Forelimb muscle (tissue), 1 donor: ENCODE data around the gene ARL4D. TPM values are rescaled to one million over a fixed set of nuclear protein-coding genes. Genes with fewer than 3 reads are reported as not detected.
A peak's percentile ranks its signal among the peaks of the same experiment; 100 is the strongest.
"Not testable (repeated sequence)": the region's sequence is repeated elsewhere in the genome, so short reads cannot be mapped to it uniquely, and the experiment has no call there.

Experiments used
- DNase-seq: peaks from one replicate; pipeline ENCODE4 v3.0.0-alpha.2; 2013; ENCODE audit warnings: low read depth
- polyA plus RNA-seq: library from polyadenylated mRNA; unstranded; fragments of 120-200 nt; gene quantifications from one replicate; pipeline ENCODE4 v1.2.1, GENCODE V29; 2013; ENCODE audit not compliant: insufficient read length

The ARL4D gene
- polyA plus RNA-seq, 1 donor = 8.5 TPM

GRCh38 chr17:43368740-43369506 lies 29.9 kb upstream of the ARL4D start:
- DNase-seq = no peak

- no peak for DNase-seq
These were observed 28.8 kb upstream of the ARL4D start for GRCh38 chr17:43369986-43370385.

- DNase-seq = no peak
These were observed 27.5 kb upstream of the ARL4D start for GRCh38 chr17:43371227-43371821.

- no peak for DNase-seq
These were observed 26.4 kb upstream of the ARL4D start for GRCh38 chr17:43372273-43372911.

GRCh38 chr17:43373356-43373755 lies 25.4 kb upstream of the ARL4D start:
- no peak for DNase-seq

- DNase-seq = not testable (repeated sequence)
These were observed 22.9 kb upstream of the ARL4D start for GRCh38 chr17:43375915-43376314.

- no peak for DNase-seq
These were observed 21.6 kb upstream of the ARL4D start for GRCh38 chr17:43377056-43377810.

- no peak for DNase-seq
These were observed 20.0 kb upstream of the ARL4D start for GRCh38 chr17:43378766-43379165.

- DNase-seq = no peak
These were observed 18.5 kb upstream of the ARL4D start for GRCh38 chr17:43380307-43380706.

GRCh38 chr17:43381204-43381603 lies 17.6 kb upstream of the ARL4D start:
- no peak for DNase-seq

GRCh38 chr17:43381621-43382020 lies 17.2 kb upstream of the ARL4D start:
- no peak for DNase-seq

GRCh38 chr17:43382776-43383175 lies 16.0 kb upstream of the ARL4D start:
- no peak for DNase-seq

GRCh38 chr17:43383372-43383771 lies 15.4 kb upstream of the ARL4D start:
- no peak for DNase-seq

GRCh38 chr17:43383826-43384475 lies 14.8 kb upstream of the ARL4D start:
- DNase-seq = no peak

- DNase-seq = no peak
These were observed 14.3 kb upstream of the ARL4D start for GRCh38 chr17:43384476-43384862.

- DNase-seq = no peak
These were observed 13.6 kb upstream of the ARL4D start for GRCh38 chr17:43385046-43385831.

- peak; percentile 89 for DNase-seq
These were observed 10.3 kb upstream of the ARL4D start for GRCh38 chr17:43388359-43389045.

GRCh38 chr17:43389046-43389947 lies 9.5 kb upstream of the ARL4D start:
- DNase-seq = peak; percentile 68

GRCh38 chr17:43392397-43392796 lies 6.4 kb upstream of the ARL4D start:
- no peak for DNase-seq
